Ishikawa (cell line): Measurements from ENCODE around the gene UBL7.

Experiments used
- RAD21 ChIP-seq: IDR thresholded peaks from 2 replicates; pipeline ENCODE4 v1.6.1; 2012; ENCODE audit warnings: low read depth
- TCF12 ChIP-seq: IDR thresholded peaks from 2 replicates; pipeline ENCODE4 v1.6.1; 2012; ENCODE audit warnings: low read depth
- TEAD4 ChIP-seq: IDR thresholded peaks from 2 replicates; pipeline ENCODE4 v1.6.1; 2012
- YY1 ChIP-seq: IDR thresholded peaks from 2 replicates; pipeline ENCODE4 v1.6.1; 2012; ENCODE audit warnings: low read depth

GRCh38 chr15:74413350-74414080, 47.4 kb downstream of the UBL7 start:
- TF ChIP-seq TCF12 (no peak), TEAD4 (no peak), RAD21 (no peak), YY1 (no peak)
